Right cardiac atrium (tissue), 5 donors: ENCODE results near the gene AMOTL1. TPM values are rescaled to one million over a fixed set of nuclear protein-coding genes. Genes with fewer than 3 reads are reported as not detected.

Experiments
- polyA plus RNA-seq: library from polyadenylated mRNA; stranded (reverse); fragments of 200-250 nt; gene quantifications from one replicate; pipeline ENCODE4 v1.2.3, GENCODE V29; 2013
- total RNA-seq, 4 donors: library from RNA; stranded (reverse); fragmentation: NEBNext Ultra II Directional; extraction: Animal tissue kit (Norgen Biotek cat#: 25700); gene quantifications; one replicate each; pipeline ENCODE4 v1.2.1, GENCODE V29; 2021
- donor health status: healthy with polysubstance abuse.
- donor health status: DM: no; HTN: yes; CAD: no.
- donor health status: DM: no; HTN: no; CAD: no.
- donor health status: DM: no; HTN: yes; CAD: no; lungs with severe emphysema.
- donor health status: DM: yes; HTN: yes; CAD: no.

The AMOTL1 gene
- total and polyA plus RNA-seq, 5 donors: 15.2 to 84.1 (median 54.5) TPM

Other genes with a start within 250 kb of the AMOTL1 start
- 1 to 10 TPM; 2.0 to 2.9 (median 2.5) TPM for gene FUT4, start 224.4 kb upstream of the AMOTL1 start, total RNA-seq
- 1.2 TPM for gene FUT4, start 224.4 kb upstream of the AMOTL1 start, polyA plus RNA-seq
- 1 to 10 TPM; 1.1 to 3.5 (median 1.8) TPM for gene PIWIL4, start 201.0 kb upstream of the AMOTL1 start, total RNA-seq
- 1.6 TPM for gene PIWIL4, start 201.0 kb upstream of the AMOTL1 start, polyA plus RNA-seq
- gene CWC15, start 205.2 kb downstream of the AMOTL1 start, total RNA-seq: 10 to 100 TPM; 63.6 to 82.7 (median 67.0) TPM
- 75.3 TPM for gene CWC15, start 205.2 kb downstream of the AMOTL1 start, polyA plus RNA-seq
- 1 to 10 TPM in 3 of 4 donors, under 1 TPM in 1; 0.64 to 1.3 (median 1.1) TPM for gene KDM4D, start 205.4 kb downstream of the AMOTL1 start, total RNA-seq
- gene KDM4D, start 205.4 kb downstream of the AMOTL1 start, polyA plus RNA-seq: 0.79 TPM